Prostate gland (tissue), 2 donors: ENCODE results near the gene LAMA2. TPM values are rescaled to one million over a fixed set of nuclear protein-coding genes. Genes with fewer than 3 reads are reported as not detected.

Source experiments
- DNase-seq: peaks from one replicate; pipeline ENCODE4 v3.0.0-alpha.2; 2019; ENCODE audit warnings: low spot score
- H3K27ac ChIP-seq, 2 donors: fragments of 200-600 bp; sonication (generic); 2 replicates each; pipeline ENCODE4 v1.5.1; 2017 to 2019
- H3K27me3 ChIP-seq: fragments of 200-600 bp; sonication (generic); replicated peaks from 2 replicates; pipeline ENCODE4 v1.5.1; 2019; ENCODE audit not compliant: insufficient read depth
- H3K36me3 ChIP-seq, 2 donors: fragments of 200-600 bp; sonication (generic); 1 replicate in 1 of 2; 2 replicates in 1 of 2; pipeline versions ENCODE4 v1.5.1 to v1.8.1; 2017 to 2019
- H3K4me1 ChIP-seq: fragments of 200-600 bp; sonication (generic); replicated peaks from 2 replicates; pipeline ENCODE4 v1.5.1; 2019
- H3K4me3 ChIP-seq, 2 donors: fragments of 200-600 bp; sonication (generic); 2 replicates each; pipeline ENCODE4 v1.5.1; 2017 to 2019
- H3K9me3 ChIP-seq: fragments of 200-600 bp; sonication (generic); 2 replicates; pipeline ENCODE4 v1.5.1; 2017
- POLR2A ChIP-seq: fragments of 450-650 bp; IDR thresholded peaks from one replicate; pipeline ENCODE4 v1.6.1; 2016; ENCODE audit warnings: antibody characterized with exemption, mild to moderate bottlenecking
- POLR2AphosphoS5 ChIP-seq: sonication (generic); formaldehyde crosslinking; IDR thresholded peaks from one replicate; pipeline ENCODE4 v1.6.1; 2017; ENCODE audit warnings: antibody characterized with exemption
- WGBS: methylation state at CpG from one replicate; pipeline ENCODE4 v1.1.5; 2018; 5-methylcytosine and 5-hydroxymethylcytosine counted together
- intact Hi-C: fragments of 100-400 bp; cut with DNase I; formaldehyde crosslinking; loops from one replicate; pipeline ENCODE4 v1.14.2; 2022
- total RNA-seq, 2 donors: library from RNA; depleted of rRNA; stranded (reverse); fragments of >200 nt; gene quantifications; one replicate each; pipeline ENCODE4 v1.1.0, GENCODE V29; 2016
- TF ChIP-seq, protein P1 (sequence below), 4 experiments: fragments of 200-600 bp in 2 of 4; fragments of 450-650 bp in 2 of 4; sonication (generic) in 2 of 4; IDR thresholded peaks; 1 replicate in 3 of 4; 2 replicates in 1 of 4; pipeline ENCODE4 v1.5.1; 2016 to 2019; ENCODE audit warnings: antibody characterized with exemption in 4 of 4, mild to moderate bottlenecking in 2 of 4, moderate library complexity in 2 of 4

The LAMA2 gene
- total RNA-seq, 2 donors from 2014 or later, result 10.1 to 89.1 TPM

DNA sequence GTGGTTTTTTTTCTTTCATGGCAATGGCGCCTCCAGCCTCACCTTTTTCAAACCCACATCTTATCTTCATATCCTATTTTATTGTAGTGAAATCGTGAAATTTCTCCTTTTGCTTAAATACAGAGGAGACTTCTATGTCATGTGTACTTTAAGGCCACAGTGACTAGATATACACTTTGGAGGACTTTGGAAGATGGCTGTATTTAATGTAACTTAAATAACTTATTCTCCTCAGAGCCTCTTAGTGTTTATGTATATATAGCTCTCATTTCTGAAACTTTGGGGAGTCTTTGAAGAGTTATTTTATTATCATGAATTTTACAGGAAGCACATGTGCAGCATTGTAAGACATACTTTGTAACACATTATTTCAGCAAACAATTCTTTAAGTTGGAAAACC lies 968 bp downstream of the LAMA2 start:
- Histone ChIP-seq H3K27ac (no peak overlapping the region), H3K4me1 (no peaks in the 10 kb centered on the region), H3K36me3 (no peaks in the 10 kb centered on the region), H3K4me3 (peak overlapping the region; percentile 40 to 41), H3K27me3 (no peaks in the 10 kb centered on the region), H3K9me3 (no peaks in the 10 kb centered on the region)
- no peak for TF ChIP-seq POLR2A
- TF ChIP-seq, protein P1, sequence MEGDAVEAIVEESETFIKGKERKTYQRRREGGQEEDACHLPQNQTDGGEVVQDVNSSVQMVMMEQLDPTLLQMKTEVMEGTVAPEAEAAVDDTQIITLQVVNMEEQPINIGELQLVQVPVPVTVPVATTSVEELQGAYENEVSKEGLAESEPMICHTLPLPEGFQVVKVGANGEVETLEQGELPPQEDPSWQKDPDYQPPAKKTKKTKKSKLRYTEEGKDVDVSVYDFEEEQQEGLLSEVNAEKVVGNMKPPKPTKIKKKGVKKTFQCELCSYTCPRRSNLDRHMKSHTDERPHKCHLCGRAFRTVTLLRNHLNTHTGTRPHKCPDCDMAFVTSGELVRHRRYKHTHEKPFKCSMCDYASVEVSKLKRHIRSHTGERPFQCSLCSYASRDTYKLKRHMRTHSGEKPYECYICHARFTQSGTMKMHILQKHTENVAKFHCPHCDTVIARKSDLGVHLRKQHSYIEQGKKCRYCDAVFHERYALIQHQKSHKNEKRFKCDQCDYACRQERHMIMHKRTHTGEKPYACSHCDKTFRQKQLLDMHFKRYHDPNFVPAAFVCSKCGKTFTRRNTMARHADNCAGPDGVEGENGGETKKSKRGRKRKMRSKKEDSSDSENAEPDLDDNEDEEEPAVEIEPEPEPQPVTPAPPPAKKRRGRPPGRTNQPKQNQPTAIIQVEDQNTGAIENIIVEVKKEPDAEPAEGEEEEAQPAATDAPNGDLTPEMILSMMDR (IDR thresholded peaks at IDR 0.05), result no peak
- TF ChIP-seq POLR2AphosphoS5, result no peak
- DNase-seq, result no peak
- intact Hi-C loops, result loop anchor here (5.0 kb wide), 2 partner anchors 253 to 363 kb away; no protein-coding TSS in a partner anchor
- 33% methylated on average over 2 of the region's 2 CpGs for WGBS

DNA sequence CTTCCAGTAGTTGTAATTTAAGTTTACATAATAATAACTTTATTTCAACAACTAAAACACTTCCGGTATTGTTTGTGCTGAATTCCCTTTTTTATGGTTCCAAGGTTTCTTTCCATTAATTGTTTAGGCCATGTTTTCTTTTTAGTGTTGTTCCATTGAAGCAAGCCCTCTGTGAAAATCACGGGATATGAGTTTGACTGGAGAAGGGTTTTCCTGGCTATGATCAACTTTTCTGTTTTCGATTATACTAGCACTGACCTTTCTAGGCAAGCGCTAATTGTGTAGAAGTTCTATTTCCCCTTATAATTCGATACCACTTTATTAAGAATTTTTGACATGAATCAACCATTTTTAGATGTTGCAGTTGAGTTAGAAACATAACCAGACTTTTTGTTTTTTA lies 2.4 kb downstream of the LAMA2 start:
- no peaks in the 10 kb centered on the region for H3K27me3 ChIP-seq
- DNase-seq, result no peak
- 84% methylated on average over 5 of the region's 5 CpGs for WGBS
- no peaks in the 10 kb centered on the region for H3K9me3 ChIP-seq
- no peaks in the 10 kb centered on the region for H3K4me1 ChIP-seq
- no peak overlapping the region for H3K27ac ChIP-seq
- TF ChIP-seq POLR2AphosphoS5 (no peak), POLR2A (no peak)
- TF ChIP-seq, protein P1 (IDR thresholded peaks at IDR 0.05), result no peak
- intact Hi-C loops, result no loop called here
- no peak overlapping the region for H3K4me3 ChIP-seq
- H3K36me3 ChIP-seq, result no peaks in the 10 kb centered on the region

DNA sequence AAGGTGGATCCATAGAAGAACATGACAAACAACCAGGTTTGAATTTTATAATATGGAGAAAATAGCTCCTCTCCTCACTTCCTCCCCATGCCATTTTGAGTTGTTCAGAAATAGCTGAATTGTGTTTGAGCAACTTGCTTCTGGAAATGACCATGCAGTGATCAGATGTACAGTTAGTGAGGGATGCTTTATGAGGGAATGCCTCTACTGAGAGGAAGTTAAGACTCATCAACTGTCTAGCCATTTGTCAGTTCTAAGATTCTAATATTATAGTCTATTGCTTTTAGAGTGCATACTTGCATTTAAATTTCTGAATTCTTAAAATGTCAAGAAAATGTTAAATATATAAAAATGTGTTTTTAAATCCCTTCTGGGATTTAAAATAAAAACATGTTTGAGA lies 3.8 kb downstream of the LAMA2 start:
- H3K4me3 ChIP-seq, result no peak overlapping the region
- intact Hi-C loops, result no loop called here
- DNase-seq, result no peak
- H3K27me3 ChIP-seq, result no peaks in the 10 kb centered on the region
- no peaks in the 10 kb centered on the region for H3K9me3 ChIP-seq
- no peak for TF ChIP-seq POLR2AphosphoS5
- no peak for TF ChIP-seq POLR2A
- TF ChIP-seq, protein P1 (IDR thresholded peaks at IDR 0.05), result no peak
- no peak overlapping the region for H3K27ac ChIP-seq
- no peaks in the 10 kb centered on the region for H3K36me3 ChIP-seq
- no peaks in the 10 kb centered on the region for H3K4me1 ChIP-seq

DNA sequence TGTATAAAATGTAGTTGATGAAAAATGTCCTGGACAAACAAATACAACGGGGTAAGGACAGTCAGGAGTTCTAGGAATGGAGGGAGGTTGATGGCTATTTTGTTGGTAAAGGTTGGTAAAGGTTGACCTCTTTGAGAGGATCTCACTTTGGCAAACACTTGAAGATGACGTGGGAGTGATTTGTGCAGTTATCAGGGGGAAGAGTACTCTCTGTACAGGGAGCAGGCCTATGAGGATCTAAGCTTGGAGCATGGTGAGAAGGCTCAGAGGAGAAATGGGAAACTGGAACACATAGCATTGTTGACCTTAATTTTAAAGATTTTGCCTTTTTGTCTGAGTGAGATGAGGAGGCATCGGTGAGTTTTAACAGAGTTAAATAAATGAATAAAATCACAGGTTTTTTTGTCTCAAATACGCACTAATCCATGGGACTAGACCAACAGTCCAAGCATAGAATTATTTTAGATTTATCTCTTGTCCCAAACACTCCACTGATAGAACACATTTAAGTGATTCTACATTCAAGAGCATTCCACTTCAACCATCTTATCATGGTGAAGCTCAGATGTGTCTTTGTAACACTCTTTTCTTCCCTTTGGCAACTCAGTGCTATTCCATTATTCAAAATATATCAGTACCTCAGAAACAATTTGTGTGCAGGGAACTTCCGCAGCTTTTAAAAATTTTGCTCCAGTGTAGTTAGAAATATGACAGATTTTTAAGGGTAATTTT lies 5.7 kb downstream of the LAMA2 start:
- WGBS, result 94% methylated on average over 5 of the region's 5 CpGs
- no peak for DNase-seq

More for the DNA sequence above, 5.7 kb downstream of the LAMA2 start:
- H3K9me3 ChIP-seq, result no peaks in the 10 kb centered on the region
- no peaks in the 10 kb centered on the region for H3K27me3 ChIP-seq
- no peak overlapping the region for H3K4me3 ChIP-seq
- intact Hi-C loops, result no loop called here
- no peak overlapping the region for H3K27ac ChIP-seq
- H3K36me3 ChIP-seq, result no peaks in the 10 kb centered on the region
- TF ChIP-seq POLR2A (no peak), POLR2AphosphoS5 (no peak)
- TF ChIP-seq, protein P1 (IDR thresholded peaks at IDR 0.05), result no peak
- no peaks in the 10 kb centered on the region for H3K4me1 ChIP-seq
